ENCODE measurements around the gene SOX18. TPM values are rescaled to one million over a fixed set of nuclear protein-coding genes. Genes with fewer than 3 reads are reported as not detected.

SOX18 gene
- total RNA-seq, 4 donors from 2014 or later, result 1.1 to 7.3 (median 4.3) TPM

- 11 to 13% methylated on average over 4 of the region's 4 CpGs for WGBS, 2 donors
- intact Hi-C loops (cut with DNase I; ENCODE audit: low total_unique reads), result no loop called here
- DNase-seq (ENCODE audit: low spot score in 2 of 2), result no peak
- TF ChIP-seq CTCF (IDR thresholded peaks at IDR 0.05), result no peak
- TF ChIP-seq POLR2A (IDR thresholded peaks at IDR 0.05), result no peak
- peak overlapping the region; percentile 56 for H3K4me3 ChIP-seq (ENCODE audit: low read depth, poor library complexity, severe bottlenecking)
Measured at GRCh38 chr20:64078934-64079272, 29.5 kb upstream of the SOX18 start.

- TF ChIP-seq POLR2A (IDR thresholded peaks at IDR 0.05) (no peak), CTCF (IDR thresholded peaks at IDR 0.05) (no peak)
- intact Hi-C loops (cut with DNase I; ENCODE audit: low total_unique reads), result no loop called here
- 35 to 46% methylated on average over 15 of the region's 15 CpGs for WGBS, 2 donors
- DNase-seq (ENCODE audit: low spot score in 2 of 2), result no peak
- H3K4me3 ChIP-seq (ENCODE audit: low read depth, poor library complexity, severe bottlenecking), result no peak overlapping the region
Measured at GRCh38 chr20:64077876-64078551, 28.6 kb upstream of the SOX18 start.

GRCh38 chr20:64077541-64077875 lies 28.1 kb upstream of the SOX18 start:
- WGBS, 2 donors, result 52 to 67% methylated on average over 5 to 7 of the region's 7 CpGs
- intact Hi-C loops (cut with DNase I; ENCODE audit: low total_unique reads), result no loop called here
- H3K4me3 ChIP-seq (ENCODE audit: low read depth, poor library complexity, severe bottlenecking), result no peak overlapping the region
- TF ChIP-seq POLR2A (IDR thresholded peaks at IDR 0.05), result no peak
- no peak for TF ChIP-seq CTCF (IDR thresholded peaks at IDR 0.05)
- DNase-seq (ENCODE audit: low spot score in 2 of 2), result no peak

- 83 to 95% methylated on average over 3 to 8 of the region's 8 CpGs for WGBS, 2 donors
- intact Hi-C loops (cut with DNase I; ENCODE audit: low total_unique reads), result no loop called here
- DNase-seq (ENCODE audit: low spot score in 2 of 2), result no peak
Measured at GRCh38 chr20:64077094-64077493, 27.7 kb upstream of the SOX18 start.

GRCh38 chr20:64076061-64076997 lies 26.9 kb upstream of the SOX18 start:
- WGBS, 2 donors, result 70 to 73% methylated on average over 15 to 16 of the region's 22 CpGs
- TF ChIP-seq CTCF (IDR thresholded peaks at IDR 0.05) (no peak), POLR2A (IDR thresholded peaks at IDR 0.05) (no peak)
- H3K4me3 ChIP-seq (ENCODE audit: low read depth, poor library complexity, severe bottlenecking), result no peak overlapping the region
- intact Hi-C loops (cut with DNase I; ENCODE audit: low total_unique reads), result no loop called here
- DNase-seq (ENCODE audit: low spot score in 2 of 2), result no peak

More at GRCh38 chr20:64077094-64077493, 27.7 kb upstream of the SOX18 start:
- no peak overlapping the region for H3K4me3 ChIP-seq (ENCODE audit: low read depth, poor library complexity, severe bottlenecking)
- TF ChIP-seq POLR2A (IDR thresholded peaks at IDR 0.05) (no peak), CTCF (IDR thresholded peaks at IDR 0.05) (no peak)

Data from lower leg skin (tissue), 4 donors.